SW 1271 (cell line): ENCODE data around the gene FBXO40.
A peak's percentile ranks its signal among the peaks of the same experiment; 100 is the strongest.
"Not testable (repeated sequence)": the region's sequence is repeated elsewhere in the genome, so short reads cannot be mapped to it uniquely, and the experiment has no call there.

Experiments
- DNase-seq, 2 experiments: peaks; one replicate each; lab custom pipeline; 2025; lab: John Stamatoyannopoulos, UW

Gene FBXO40

DNA sequence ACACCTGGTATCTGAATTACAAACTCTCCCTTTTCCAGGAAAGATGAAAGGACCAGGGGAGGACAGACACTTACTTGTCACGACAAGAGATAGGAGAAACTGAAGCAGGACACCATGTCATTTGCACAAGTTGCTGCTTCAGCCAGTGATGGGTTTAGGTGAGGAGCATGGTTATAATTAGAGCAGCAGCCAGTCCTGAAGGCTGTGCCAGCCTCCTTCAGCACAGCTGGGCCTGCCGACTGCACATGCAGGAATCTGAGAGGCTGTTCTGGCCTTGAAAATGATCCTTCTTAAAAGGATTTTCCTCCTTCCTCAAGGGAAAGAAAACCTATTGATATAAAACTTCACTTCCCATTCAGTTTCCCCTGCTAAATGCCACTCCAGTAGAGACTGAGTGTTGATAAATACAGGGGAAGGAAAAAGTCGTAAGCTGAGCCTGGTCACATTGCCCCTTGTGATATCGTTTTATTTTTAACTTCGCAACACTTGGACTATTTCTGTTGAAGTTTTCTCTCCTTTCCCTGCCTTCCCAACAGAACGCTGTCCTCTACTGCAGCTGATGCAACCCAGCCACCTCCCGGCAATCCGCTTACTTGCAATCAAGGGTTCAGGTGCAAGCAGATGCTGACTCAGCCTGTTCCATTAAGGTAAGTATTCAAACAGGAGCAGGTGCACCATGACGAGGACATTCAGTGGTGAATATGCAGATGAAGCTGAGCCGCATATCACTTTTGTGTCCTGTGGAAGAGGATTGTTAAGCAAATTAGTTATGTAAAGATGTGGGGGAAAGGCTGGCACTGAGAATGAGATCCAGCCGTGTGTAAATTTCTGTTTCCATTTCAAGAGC is at the start of gene FBXO40:
Gene FBXO40, plus strand, starts transcription at position 524 of the 847 bp plus-strand sequence. CDS start 27,197 bp downstream, outside the sequence.
- DNase-seq: no peak

- DNase-seq: peak in 1 of 2 experiments; percentile 32
These were observed 48.1 kb upstream of the FBXO40 start for GRCh38 chr3:121545049-121545573.

DNA sequence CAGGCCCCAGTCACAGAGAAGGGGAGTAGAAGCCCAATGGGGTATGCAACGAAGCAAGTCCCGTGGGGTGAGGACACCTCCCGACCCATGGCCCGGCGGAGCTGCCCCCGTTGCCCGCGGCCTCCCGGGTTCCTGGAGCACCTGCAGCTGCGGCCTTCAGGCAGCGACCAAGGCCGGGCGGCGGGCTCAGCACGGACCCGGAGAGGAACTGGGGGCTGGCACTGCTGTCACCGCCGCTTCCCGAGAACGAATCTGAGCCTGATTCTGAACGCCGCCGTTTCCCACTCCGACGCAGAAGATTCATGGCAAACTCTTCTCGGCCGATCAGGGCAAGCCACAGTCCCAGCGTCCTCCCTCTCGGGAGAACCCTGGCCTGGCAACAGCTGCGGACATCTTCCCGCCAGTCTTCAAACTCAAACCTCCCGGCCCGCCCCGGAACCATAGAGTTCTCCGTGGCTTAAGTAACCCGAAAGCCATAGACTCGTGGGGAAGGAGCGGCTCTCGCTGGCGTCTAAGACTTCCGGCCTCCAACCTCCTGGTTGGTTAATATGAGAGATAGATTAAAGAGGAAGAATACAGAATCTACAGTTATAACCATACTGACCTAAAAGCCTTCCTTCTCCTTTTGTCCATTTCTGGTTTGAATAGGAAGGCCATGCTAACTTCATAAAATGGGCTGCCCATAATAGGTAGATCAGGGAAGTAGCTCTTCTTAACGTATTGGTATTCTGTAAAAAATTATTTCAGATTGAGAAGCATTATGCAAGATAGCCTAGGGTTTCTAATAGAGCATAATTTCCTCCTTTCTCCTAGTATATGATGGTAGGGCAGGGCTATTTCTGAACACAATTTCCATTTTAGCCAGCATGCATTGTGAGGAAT is 47.4 kb upstream of the FBXO40 start, which contains the start of gene POLQ:
Gene POLQ, minus strand, starts transcription at position 415 of the 882 bp plus-strand sequence. Its CDS starts 111 bp downstream, at position 304.
- DNase-seq: peak; percentile 88 to 94

DNA sequence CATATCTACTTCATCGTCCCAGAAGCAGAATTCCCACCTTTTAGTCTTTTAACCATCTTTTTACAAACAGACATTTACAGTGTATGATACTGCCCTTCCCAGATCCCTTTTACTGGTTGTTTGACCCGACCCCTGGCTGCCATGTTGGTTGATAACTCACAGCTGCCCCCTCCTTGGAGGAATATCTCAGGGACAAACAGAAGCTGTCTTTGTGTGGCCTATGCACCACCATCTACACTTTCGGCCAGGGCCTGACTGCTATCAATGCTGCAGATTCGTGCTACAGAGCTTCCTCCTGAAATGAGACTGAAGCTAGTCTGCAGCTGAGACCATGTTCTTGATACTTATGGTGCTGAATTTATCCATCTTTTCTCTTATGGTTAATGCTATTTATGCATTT is 40.8 kb upstream of the FBXO40 start:
- no peak for DNase-seq

- no peak for DNase-seq
These were observed 40.4 kb upstream of the FBXO40 start for GRCh38 chr3:121552797-121553196.

DNA sequence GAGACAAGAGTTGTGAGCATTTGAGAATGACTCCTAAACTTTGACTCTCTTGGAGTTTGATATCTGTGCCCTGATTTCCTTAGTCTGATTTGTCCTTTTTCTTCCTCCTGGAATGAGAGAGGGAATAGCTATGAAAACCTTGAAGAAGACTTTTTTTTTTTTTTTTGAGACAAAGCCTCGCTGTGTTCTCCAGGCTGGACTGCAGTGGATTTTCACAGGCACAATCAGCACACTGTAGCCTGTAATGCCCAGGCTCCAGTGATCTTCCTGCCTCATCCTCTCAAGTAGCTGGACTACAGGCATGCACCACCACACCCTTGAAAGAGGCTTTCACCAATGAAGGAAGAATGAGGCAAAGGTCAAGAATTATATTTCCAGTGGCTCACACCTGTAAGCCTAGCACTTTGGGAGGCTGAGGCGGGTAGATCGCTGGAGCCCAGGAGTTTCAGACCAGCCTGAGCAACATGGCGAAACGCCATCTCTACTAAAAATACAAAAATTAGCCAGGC is 35.7 kb upstream of the FBXO40 start:
- no peak for DNase-seq

- no peak for DNase-seq
These were observed 31.0 kb upstream of the FBXO40 start for GRCh38 chr3:121562148-121562547.

GRCh38 chr3:121566773-121567172 is 26.4 kb upstream of the FBXO40 start:
- no peak for DNase-seq

GRCh38 chr3:121567649-121568048 is 25.5 kb upstream of the FBXO40 start, which contains the start of gene ARGFX:
Gene ARGFX (plus strand): TSS chr3:121567949. CDS start chr3:121570714, 2,765 bp downstream.
- DNase-seq: no peak

- no peak for DNase-seq
These were observed 18.7 kb upstream of the FBXO40 start for GRCh38 chr3:121574449-121574848.

GRCh38 chr3:121581691-121582090 is 11.5 kb upstream of the FBXO40 start:
- DNase-seq: no peak

GRCh38 chr3:121584418-121584817 is 8.8 kb upstream of the FBXO40 start:
- DNase-seq: no peak

DNA sequence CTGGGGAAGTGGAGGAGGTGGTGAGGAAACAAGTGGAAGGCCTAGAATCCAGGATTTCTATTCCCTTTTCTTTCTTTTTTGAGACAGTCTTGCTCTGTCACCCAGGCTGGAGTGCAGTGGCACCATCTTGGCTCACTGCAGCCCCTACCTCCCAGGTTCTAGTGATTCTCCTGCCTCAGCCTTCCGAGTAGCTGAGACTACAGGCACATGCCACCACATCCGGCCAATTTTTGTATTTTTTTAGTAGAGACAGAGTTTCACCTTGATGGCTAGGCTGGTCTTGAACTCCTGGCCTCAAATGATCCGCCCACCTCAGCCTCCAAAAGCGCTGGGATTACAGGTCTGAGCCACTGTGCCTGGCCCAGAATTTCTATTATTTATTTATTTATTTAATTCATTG is 627 bp downstream of the FBXO40 start:
- not testable (repeated sequence) for DNase-seq

GRCh38 chr3:121594850-121595249 is 1.7 kb downstream of the FBXO40 start:
- no peak for DNase-seq

DNA sequence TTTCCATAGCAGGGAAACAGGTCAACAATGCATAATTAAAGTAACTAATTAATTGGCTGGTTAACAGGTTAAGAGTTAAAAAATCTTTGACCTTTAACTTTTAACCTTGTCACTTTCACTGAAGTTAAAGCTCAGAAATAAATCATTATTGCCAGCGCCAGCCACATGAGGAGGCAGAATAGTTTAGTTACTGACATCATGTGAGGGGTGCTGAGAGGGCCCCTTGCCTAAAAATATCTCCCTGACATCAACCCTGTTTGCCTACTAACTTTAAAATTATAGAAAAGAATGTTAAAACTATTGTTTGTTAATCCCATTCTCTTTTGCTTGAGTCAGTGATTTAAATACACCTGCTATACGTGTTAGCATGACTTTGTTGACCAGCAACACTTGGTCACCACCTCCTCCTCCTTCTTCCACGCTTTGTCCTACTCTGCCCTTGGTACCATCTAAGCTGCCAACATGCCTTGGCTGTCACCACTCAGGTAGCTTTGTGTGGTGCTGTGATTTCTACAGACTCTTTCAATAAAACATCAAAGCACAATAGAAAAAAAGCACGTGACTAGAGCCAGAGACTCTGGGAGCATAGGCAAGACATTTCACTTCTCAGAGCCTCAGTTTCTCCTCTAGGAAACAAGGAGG is 2.7 kb downstream of the FBXO40 start:
- no peak for DNase-seq

DNA sequence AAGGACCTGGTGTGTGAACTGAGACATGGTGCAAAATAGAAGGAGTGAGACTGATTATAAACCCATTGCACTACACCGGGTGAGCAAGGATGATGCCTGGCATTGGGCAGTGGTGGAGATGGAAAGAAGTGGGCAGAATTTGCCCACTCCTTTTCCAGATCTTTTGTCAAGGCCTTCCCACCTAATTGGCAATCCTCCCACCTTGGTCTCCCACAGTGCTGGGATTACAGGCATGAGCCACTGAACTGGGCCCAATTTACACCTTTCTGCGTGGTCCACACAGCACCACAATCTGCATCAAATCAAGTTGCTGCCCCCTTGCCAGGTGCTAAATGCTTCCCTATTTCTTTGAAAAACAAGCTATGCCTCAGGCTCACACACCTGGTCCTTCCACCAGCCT is 5.4 kb downstream of the FBXO40 start:
- DNase-seq: no peak

- DNase-seq: not testable (repeated sequence)
These were observed 6.7 kb downstream of the FBXO40 start for GRCh38 chr3:121599900-121600299.

GRCh38 chr3:121601212-121601812 is 8.1 kb downstream of the FBXO40 start:
- no peak for DNase-seq

GRCh38 chr3:121604759-121605158 is 11.6 kb downstream of the FBXO40 start:
- DNase-seq: no peak

- no peak for DNase-seq
These were observed 12.9 kb downstream of the FBXO40 start for GRCh38 chr3:121606106-121606505.

- DNase-seq: no peak
These were observed 26.5 kb downstream of the FBXO40 start for GRCh38 chr3:121619691-121620090.
